ENCODE results near the gene APOC4.

APOC4 gene

DNA sequence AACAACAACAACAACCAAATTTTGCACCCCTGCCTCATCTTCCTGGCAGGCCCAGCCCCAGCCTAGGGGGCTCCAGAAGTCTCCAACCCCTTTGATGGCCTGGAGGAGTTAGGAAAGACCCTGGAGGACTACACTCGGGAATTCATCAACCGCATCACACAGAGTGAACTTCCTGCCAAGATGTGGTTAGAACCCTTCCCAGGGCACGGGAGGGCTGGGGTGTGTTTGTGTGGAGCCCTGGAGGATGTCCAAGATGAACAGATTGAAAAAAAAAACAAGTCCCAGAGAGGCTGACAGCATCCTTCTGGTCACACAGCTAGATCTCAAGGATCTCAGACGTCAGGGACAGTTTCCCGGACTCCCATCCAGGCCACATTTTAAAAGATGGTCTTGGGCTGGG is 14.3 kb upstream of the APOC4 start:
- Histone ChIP-seq H3K4me3 (ENCODE audit: low read depth, low read length) (no peak overlapping the region), H3K9me3 (ENCODE audit: severe bottlenecking) (no peaks in the 10 kb centered on the region), H3K36me3 (no peaks in the 10 kb centered on the region), H3K27ac (no peak overlapping the region), H3K27me3 (ENCODE audit: insufficient read depth, low read depth, severe bottlenecking) (no peaks in the 10 kb centered on the region)
- no peak for DNase-seq
- TF ChIP-seq, protein P1, sequence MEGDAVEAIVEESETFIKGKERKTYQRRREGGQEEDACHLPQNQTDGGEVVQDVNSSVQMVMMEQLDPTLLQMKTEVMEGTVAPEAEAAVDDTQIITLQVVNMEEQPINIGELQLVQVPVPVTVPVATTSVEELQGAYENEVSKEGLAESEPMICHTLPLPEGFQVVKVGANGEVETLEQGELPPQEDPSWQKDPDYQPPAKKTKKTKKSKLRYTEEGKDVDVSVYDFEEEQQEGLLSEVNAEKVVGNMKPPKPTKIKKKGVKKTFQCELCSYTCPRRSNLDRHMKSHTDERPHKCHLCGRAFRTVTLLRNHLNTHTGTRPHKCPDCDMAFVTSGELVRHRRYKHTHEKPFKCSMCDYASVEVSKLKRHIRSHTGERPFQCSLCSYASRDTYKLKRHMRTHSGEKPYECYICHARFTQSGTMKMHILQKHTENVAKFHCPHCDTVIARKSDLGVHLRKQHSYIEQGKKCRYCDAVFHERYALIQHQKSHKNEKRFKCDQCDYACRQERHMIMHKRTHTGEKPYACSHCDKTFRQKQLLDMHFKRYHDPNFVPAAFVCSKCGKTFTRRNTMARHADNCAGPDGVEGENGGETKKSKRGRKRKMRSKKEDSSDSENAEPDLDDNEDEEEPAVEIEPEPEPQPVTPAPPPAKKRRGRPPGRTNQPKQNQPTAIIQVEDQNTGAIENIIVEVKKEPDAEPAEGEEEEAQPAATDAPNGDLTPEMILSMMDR (IDR thresholded peaks at IDR 0.05; ENCODE audit: low read depth, low read length), result no peak

DNA sequence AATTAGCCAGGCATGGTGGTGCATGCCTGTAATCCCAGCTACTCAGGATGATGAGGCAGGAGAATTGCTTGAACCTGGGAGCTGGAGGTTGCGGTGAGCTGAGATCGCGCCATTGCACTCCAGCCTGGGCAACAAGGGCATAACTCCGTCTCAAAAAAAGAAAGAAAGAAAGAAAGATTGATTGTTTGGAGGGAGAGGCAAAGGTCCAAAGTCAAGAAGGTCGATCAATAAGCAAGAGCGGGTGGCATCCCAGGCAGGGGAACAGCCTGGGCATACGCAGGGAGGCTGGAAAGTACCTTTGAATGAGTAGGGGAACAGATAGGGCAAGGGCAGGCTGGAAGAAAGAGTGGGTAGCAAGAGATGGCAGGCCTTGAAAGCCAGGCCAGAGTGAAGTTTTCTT is 11.9 kb upstream of the APOC4 start:
- no peak overlapping the region for H3K4me3 ChIP-seq (ENCODE audit: low read depth, low read length)
- DNase-seq, result no peak
- TF ChIP-seq, protein P1 (IDR thresholded peaks at IDR 0.05; ENCODE audit: low read depth, low read length), result no peak
- H3K27me3 ChIP-seq (ENCODE audit: insufficient read depth, low read depth, severe bottlenecking), result no peaks in the 10 kb centered on the region
- no peaks in the 10 kb centered on the region for H3K9me3 ChIP-seq (ENCODE audit: severe bottlenecking)
- H3K36me3 ChIP-seq, result no peaks in the 10 kb centered on the region
- no peak overlapping the region for H3K27ac ChIP-seq

DNA sequence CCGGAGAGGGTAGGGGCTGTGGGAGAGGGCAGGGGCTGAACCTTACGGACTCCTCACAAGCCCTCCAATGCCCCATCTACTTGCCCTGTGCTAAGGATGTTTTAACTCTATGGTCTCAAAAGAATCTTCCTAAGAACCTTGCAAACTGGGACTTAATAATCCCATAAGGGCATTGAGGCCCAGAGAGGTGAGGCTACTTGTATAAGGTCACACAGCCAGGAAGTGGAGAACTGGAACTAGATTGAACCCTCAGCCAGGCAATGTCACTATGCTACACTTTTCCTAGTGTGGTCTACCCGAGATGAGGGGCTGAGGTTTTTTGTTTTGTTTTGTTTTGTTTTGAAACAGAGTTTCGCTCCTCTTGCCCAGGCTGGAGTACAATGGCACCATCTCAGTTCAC is 10.5 kb upstream of the APOC4 start:
- Histone ChIP-seq H3K36me3 (no peaks in the 10 kb centered on the region), H3K27ac (no peak overlapping the region), H3K9me3 (ENCODE audit: severe bottlenecking) (no peaks in the 10 kb centered on the region), H3K27me3 (ENCODE audit: insufficient read depth, low read depth, severe bottlenecking) (no peaks in the 10 kb centered on the region), H3K4me3 (ENCODE audit: low read depth, low read length) (no peak overlapping the region)
- no peak for DNase-seq
- TF ChIP-seq, protein P1 (IDR thresholded peaks at IDR 0.05; ENCODE audit: low read depth, low read length), result no peak

DNA sequence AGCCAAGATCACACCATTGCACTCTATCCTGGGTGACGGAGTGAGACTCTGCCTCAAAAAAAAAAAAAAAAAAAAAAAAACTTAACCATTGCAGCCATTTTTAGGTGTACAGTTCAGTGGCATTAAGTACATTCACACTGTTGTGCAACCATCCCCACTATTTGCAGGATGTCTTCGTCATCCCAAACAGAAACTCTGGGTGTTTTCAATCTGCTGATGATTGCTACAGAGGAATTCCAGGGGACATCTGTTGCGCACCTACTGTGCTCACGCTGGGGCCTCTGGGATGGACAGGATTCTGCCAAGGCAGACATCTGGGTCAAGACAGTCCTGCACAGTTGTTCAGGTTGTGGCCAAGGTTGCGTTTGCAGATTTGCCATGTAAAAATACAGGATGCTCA is 2.4 kb upstream of the APOC4 start:
- no peak for DNase-seq
- Histone ChIP-seq H3K36me3 (no peaks in the 10 kb centered on the region), H3K27me3 (ENCODE audit: insufficient read depth, low read depth, severe bottlenecking) (no peaks in the 10 kb centered on the region), H3K9me3 (ENCODE audit: severe bottlenecking) (no peaks in the 10 kb centered on the region), H3K27ac (no peak overlapping the region), H3K4me3 (ENCODE audit: low read depth, low read length) (no peak overlapping the region)
- TF ChIP-seq, protein P1 (IDR thresholded peaks at IDR 0.05; ENCODE audit: low read depth, low read length), result no peak

DNA sequence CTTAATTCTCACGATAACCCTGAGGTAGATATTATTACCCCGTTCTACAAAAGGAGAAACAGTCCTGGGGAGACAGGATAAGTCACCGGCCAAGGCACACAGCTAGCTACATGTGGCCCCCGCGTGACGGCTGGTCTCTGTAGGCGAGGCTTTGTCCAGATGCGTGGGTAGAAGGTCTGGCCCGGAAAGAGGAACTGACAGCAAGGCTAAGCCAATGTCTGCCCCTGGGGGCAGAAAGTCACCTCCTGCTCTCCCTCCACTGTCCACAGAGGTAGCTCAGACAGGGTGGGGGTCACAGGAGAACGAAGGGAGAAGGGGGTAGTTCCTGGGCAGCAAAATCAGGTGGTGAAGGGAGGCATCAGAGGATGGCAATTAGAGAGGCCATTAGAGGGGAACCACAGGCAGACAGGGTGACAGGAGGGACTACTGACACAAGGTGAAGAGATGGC is 1.8 kb downstream of the APOC4 start:
- TF ChIP-seq, protein P1 (IDR thresholded peaks at IDR 0.05; ENCODE audit: low read depth, low read length), result no peak
- Histone ChIP-seq H3K9me3 (ENCODE audit: severe bottlenecking) (no peaks in the 10 kb centered on the region), H3K27ac (no peak overlapping the region), H3K27me3 (ENCODE audit: insufficient read depth, low read depth, severe bottlenecking) (no peaks in the 10 kb centered on the region), H3K36me3 (no peaks in the 10 kb centered on the region), H3K4me3 (ENCODE audit: low read depth, low read length) (no peak overlapping the region)
- DNase-seq, result no peak

DNA sequence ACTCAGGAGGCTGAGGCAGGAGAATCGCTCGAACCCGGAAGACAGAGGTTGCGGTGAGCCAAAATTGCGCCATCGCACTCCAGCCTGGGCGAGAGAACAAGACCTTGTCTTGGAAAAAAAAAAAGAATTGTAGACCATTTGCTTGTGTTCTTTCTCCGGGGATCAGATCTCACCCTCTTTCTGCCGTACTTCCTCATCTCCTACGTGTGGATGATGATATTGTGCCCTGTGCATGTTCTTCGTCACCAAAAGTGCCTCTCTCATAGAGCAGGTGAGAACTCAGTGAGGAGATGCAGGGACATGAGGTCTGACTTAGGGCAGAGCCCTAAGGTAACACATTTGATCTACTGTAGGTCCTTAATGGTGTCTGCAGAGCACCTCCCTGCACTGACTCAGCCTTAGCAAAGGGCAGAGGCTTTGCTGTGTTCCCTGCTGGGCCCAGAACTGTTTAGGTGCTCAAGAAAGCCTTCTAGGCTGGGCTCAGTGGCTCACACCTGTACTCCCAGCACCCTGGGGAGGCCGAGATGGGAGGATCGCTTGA is 5.1 kb downstream of the APOC4 start:
- no peaks in the 10 kb centered on the region for H3K9me3 ChIP-seq (ENCODE audit: severe bottlenecking)
- no peak for DNase-seq
- TF ChIP-seq, protein P1 (IDR thresholded peaks at IDR 0.05; ENCODE audit: low read depth, low read length), result no peak
- H3K36me3 ChIP-seq, result no peaks in the 10 kb centered on the region; the same call in 1 of the 2 replicates
- H3K27ac ChIP-seq, result no peak overlapping the region
- no peaks in the 10 kb centered on the region for H3K27me3 ChIP-seq (ENCODE audit: insufficient read depth, low read depth, severe bottlenecking)
- H3K4me3 ChIP-seq (ENCODE audit: low read depth, low read length), result no peak overlapping the region
